A204.1 (cell line): ENCODE data around the gene RD3L.
"Not testable (repeated sequence)": the region's sequence is repeated elsewhere in the genome, so short reads cannot be mapped to it uniquely, and the experiment has no call there.

Source experiments
- FAIRE-seq: peaks from 2 replicates; lab custom pipeline; 2012; peaks lifted over from hg19 to GRCh38; lab: Jason Lieb, UNC

RD3L gene

DNA sequence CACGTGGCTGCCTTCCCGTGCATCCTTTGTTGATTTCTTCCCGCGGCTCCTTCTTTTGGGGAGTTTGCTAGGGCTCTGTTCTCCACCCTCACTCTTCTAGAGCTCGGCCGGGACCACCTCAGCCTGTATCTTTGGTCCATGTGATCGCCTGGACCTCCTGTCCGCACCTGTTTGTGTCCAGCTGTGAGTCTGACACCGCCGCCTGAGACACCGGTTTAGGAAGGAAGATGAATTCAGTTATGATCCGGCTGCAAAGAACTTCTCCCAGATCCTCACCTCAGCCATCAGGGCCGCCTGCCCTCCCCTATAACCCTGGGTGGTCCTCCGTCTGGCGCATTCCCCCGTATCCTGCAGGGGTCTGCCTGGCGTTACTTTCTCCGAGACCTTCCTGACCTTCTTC is 14.8 kb downstream of the RD3L start:
- no peak for FAIRE-seq

- no peak for FAIRE-seq
Measured at GRCh38 chr14:103925316-103925715, 17.0 kb downstream of the RD3L start.

DNA sequence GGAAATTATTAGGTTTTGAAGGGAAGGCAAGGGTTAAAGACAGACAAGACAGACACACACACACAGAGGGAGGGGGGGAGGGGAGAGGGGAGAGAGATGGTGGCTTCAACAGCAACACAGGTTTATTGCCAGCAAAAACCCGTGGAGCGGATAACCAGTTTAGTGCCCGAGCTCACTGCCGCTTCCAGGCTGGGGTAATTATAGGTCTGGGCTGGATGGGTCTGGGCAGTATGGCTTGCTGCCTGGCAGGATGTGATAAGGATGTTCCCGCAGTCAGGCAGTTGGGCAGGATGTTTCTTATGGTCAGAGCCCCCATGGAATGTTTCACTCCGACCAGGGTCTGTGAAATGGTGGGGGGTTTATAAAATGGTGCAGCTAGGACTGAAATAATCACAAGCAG is 18.5 kb downstream of the RD3L start:
- no peak for FAIRE-seq

GRCh38 chr14:103921855-103922200 is 20.5 kb downstream of the RD3L start:
- not testable (repeated sequence) for FAIRE-seq

DNA sequence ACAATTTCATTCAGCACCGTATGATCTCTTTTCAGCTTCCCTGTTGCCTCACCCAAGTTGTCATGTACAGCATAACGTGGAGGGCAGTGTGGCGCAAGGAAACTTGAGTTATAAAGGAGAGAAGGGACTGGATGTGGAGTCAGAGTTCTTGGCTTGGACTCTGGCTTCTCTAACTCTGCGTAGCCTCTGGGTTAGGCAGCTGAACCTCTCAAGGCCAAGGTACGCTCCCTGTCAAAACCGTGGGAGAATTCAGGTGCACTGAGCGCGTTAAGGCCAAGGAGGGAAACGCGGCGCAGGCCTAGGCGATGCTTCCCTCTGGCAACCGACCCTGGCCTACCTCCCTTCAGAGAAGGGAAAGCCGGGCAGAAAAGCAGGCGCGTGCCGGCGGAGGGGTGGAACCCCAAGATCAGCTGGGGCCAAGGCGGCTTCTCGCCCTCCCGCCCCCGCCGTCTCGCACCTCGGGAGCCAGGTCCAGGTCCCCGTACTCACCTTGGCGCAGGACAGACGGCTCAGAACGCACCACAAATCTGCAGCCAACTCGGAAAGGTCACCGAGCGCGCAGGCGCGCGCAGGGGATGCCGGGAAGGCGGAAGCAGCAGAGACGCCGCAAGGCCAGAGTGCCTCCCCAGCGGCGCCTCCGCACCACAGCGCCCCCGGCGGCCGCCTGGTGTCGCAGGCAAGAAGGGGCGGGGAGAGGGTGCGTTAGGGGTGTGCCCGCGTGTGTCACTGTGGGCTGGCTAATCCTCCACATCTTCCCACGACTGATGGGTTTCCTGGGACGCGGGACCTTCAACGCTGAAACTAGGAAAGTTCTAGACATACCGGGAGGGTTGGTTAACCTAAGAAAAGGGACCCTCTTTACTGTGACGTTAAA is 21.1 kb downstream of the RD3L start:
- no peak for FAIRE-seq

DNA sequence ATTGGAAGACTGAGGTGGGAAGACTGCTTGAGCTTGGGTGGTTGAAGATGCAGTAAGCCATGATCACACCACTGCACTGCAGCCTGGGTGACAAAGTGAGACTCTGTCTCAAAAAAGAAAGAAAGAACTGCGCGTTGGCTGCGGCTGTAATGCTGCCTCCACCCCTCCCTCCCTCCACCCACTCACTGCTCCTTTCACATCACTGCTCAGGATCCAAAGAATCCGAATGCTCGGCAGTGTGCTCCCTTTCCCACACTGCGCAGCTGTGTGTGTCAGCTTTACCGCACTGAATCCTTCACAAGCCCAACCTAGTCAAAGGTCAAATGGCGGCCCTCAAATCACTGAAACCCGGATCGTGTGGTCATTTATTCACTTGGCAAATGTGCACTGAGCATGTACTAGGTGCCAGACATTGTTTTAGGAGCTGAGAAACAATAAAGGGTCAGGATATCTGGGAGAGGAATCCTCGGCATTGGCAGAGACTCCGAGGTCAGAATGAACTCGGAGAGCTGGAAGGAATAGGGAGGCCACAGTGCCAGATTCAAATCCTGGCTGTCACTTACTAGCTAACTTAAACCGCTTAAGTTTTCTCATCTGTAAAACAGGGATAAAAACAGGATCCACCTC is 25.6 kb downstream of the RD3L start:
- FAIRE-seq: no peak

DNA sequence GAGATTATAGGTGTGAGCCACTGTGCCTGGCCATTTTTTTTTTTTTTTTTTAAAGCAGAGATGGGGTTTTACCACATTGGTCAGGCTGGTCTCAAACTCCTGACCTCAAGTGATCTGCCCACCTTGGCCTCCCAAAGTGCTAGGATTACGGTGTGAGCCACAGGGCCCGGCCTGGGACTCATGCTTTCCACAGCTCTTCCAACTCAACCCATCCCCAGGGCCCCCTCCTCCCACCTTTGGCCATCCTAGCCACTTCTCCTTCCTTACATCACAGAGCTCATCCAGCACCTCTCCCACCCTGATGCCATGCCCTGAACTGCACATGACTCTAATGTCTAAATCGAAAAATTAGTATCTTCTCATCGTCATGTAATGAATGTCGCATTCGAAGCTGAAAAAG is 26.7 kb downstream of the RD3L start:
- FAIRE-seq: no peak

DNA sequence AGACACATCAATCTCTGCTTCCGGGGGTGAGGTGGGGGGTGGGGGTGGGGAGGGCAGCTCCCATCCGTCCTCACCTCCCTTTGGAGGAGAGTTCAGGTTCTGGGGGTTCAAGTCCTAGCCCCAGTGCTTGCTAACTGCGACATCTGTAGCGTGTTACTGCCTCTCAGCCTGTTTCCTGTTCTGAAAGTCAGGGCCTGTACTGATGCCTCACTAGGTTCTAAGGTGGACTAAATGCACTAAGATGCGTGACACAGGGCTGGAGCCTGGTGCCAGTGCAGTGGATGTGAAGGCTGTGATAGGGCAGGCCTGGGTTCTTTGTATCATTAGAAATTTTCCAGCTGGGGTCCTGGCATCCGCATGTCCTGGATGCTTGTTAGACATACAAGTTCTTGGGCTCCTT is 31.3 kb downstream of the RD3L start:
- FAIRE-seq: no peak

DNA sequence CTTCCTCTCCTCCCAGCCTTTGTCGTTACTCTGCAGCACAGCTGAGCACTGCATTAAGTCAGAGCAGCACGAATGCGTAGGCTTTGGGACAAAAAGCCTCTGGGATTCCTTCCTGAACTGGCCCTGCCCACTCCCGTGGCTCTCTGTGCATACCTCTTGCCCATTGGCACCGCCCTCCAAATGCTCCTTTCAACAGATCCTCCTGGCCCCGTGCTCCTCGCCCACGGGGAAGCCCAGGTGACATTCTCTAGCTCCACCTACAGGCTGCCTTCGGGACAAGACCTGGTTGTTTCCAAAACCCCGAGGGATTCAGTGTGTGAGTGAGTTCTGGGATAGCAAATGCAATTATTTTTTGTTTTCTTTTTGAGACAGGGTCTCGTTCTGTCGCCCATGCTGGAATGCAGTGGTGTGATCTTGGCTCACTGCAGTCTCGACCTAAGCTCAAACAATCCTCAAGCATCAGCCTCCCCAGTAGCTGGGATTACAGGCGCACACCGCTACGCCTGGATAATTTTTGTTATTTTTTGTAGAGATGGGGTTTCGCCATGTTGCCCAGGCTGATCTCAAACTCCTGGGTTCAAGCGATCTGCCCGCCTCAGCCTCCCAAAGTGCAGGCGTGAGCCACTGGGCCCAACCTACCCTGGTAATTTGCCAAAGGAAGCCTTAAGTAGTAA is 31.9 kb downstream of the RD3L start:
- peak; percentile 21 for FAIRE-seq

- no peak for FAIRE-seq
Measured at GRCh38 chr14:103909531-103910261, 32.6 kb downstream of the RD3L start.

DNA sequence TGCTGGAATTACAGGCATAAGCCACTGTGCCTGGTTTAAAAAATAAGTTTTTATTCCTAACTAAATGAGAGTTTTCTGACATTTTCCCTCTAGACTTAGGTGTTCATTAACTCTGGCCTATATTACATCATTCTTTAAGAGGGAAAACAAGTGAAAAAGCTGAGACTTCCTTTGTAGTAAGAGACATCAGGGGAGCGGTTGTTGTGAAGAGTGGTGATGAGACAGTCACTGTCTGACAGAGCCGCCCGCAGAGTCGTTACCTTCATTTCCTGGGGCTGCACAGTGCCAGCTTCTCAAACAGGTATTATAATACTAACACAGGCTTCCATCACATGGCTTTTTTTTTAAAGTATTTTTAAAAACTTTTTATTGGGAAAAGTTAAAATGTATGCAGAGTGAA is 33.7 kb downstream of the RD3L start:
- FAIRE-seq: no peak

DNA sequence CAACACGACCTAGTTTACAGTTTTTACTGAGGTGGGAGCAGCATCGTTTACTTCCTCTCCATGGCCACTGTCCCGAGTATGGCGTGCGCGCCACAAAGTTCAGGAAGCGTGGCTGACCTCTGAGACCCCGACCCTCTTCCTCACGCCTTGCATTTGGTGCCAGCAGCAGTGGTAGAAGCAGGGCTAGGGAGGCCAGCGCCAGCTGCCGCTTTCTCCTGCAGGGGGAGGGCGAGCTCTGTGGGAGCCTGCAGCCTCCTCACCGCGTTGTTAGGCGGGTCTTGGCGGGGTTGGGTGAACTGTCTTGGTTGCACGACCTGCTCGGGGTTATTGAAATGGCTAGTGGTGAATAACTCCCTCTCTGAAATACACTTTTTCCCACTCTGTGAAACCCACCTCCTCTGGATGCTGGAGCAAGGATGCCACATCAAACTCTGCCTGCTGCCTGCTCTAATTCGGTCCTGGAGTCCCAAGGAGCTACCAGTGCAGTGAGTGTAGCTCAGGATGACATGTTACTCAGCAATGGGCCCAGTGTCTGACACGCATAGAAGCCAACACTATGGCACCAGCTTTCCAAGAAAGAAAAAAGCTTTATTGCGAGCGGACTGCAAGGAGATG is 36.4 kb downstream of the RD3L start:
- no peak for FAIRE-seq

DNA sequence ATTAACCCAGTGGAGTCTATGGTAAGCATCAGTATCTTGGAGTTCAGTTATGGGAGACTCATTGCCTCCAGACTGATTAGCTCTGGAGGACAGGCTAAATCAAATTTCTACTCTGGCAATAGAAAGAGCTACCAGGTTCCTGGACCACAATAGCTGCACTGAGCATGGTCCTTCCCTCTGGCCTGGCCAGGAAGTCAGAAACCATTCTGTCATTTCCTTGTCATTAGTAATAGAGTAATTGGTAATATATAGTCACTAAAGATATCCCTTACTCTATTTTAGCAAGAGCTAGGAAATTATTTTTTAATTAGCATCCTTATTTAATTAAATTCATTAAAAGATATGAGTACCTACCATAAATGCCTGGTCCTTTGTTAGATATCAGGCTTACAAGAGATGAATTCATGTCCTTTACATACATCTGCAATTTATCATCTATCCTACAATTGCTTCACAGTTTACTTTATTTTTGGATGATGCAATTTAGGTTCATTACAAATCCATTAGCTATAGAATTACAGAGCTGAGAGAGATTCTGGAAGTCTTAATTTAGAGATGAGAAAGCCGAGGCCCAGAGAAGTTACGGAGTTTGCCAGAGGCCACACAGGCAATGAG is 37.7 kb downstream of the RD3L start:
- no peak for FAIRE-seq

- no peak for FAIRE-seq
Measured at GRCh38 chr14:103899833-103900232, 42.5 kb downstream of the RD3L start.

DNA sequence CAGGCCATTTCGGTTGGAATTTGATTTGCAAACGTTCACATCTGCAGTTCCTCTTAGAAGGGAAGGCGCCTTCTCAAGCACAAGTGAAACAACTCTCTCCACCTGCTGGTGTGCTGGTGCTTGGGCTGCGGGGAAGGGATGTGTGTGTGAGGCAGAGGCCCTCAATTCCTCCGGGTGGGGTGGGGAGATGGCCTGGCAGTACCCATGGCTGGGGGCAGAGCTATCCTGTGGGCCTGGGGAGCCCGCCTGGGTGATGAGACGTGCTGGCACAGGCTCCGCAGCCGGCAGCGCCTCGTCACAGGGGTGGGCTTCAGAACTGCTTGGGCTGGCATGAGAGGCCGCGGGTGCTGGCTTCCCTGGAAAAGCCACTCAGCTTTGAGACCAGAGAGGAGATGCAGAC is 43.0 kb downstream of the RD3L start:
- FAIRE-seq: no peak

DNA sequence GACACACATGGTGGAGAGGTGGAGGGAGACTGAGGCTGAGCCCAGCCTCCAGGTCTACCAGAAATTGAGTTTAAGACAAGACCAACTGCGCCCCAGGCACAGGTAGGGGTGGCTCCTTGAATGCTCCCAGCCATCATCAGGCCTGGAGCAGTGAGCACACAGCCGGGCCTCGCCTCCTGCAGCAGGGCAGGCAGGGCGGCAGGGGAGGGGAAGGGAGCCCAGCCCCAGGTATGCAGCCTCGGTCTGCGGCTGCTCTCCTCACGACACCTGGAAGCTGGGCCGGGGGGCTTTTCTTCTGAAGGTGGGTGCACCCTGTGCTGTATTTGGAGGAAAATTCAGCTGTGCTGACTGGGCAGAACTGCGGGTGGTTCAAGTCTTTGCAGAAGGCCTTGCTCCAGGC is 43.6 kb downstream of the RD3L start:
- no peak for FAIRE-seq

- no peak for FAIRE-seq
Measured at GRCh38 chr14:103898204-103898603, 44.1 kb downstream of the RD3L start.

GRCh38 chr14:103897075-103897947 is 45.0 kb downstream of the RD3L start:
- no peak for FAIRE-seq

DNA sequence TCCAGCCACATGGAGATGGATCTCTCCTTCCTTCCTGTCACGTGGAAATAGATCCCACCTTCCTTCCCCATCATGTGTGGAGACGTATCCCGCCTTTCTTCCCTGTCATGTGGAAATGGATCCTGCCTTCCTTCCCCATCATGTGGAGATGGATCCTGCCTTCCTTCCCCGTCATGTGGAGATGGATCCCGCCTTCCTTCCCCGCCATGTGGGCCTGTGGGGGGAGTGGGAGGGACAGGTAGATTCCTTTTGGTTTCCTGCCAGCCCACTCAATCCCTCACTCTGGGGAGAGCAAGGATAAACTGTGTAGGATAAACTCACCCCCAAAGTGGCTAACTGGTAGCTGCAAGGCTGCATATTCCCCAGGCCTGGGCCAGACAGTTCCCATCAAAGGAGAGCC is 45.8 kb downstream of the RD3L start:
- no peak for FAIRE-seq

DNA sequence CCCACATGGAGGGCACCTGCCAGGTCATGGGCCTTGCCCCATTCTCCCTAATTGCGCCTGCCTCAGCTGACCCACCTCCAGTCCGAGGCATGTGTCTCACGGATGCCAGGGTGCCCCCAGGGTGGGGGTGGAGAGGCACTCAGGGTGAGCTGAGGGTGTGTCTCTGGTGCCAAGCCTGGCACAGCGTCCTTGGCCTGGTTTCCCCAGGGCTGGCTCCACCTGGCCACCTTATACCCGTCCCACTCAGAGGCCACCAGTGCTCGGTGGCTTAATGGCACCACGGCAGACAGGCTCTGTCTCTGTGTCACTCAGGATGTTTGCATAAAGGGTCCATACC is 47.6 kb downstream of the RD3L start:
- no peak for FAIRE-seq
